ENCODE data around the gene RASSF7. TPM values are rescaled to one million over a fixed set of nuclear protein-coding genes. Genes with fewer than 3 reads are reported as not detected.

Gene RASSF7
- total RNA-seq, 4 donors from 2014 or later: 80.9 to 340 (median 172) TPM

- Histone ChIP-seq H3K4me1 (peaks cover 10 to 42% (median 19%) of the 10 kb centered on the region in 4 donors), H3K36me3 (peaks cover 0 to 81% (median 3%) of the 10 kb centered on the region in 3 donors), H3K27me3 (no peaks in the 10 kb centered on the region), H3K9me3 (no peaks in the 10 kb centered on the region), H3K4me3 (no peak overlapping the region), H3K27ac (no peak overlapping the region)
- DNase-seq: peak in 1 of 3 donors; percentile 39
- TF ChIP-seq CTCF (IDR thresholded peaks at IDR 0.05) (no peak), POLR2A (IDR thresholded peaks at IDR 0.05) (no peak)
Measured at GRCh38 chr11:610146-610801, 49.5 kb downstream of the RASSF7 start.

- Histone ChIP-seq H3K27ac (peak overlapping the region in 3 of 4 donors; percentile 69 to 95 (median 94)), H3K4me1 (peaks cover 10 to 46% (median 21%) of the 10 kb centered on the region in 4 donors), H3K27me3 (no peaks in the 10 kb centered on the region), H3K9me3 (no peaks in the 10 kb centered on the region), H3K4me3 (no peak overlapping the region), H3K36me3 (peaks cover 0 to 71% (median 3%) of the 10 kb centered on the region in 3 donors)
- peak in 1 of 3 donors; percentile 46 for DNase-seq
- TF ChIP-seq POLR2A (IDR thresholded peaks at IDR 0.05): no peak
- TF ChIP-seq CTCF (IDR thresholded peaks at IDR 0.05): no peak
Measured at GRCh38 chr11:611001-611996, 50.5 kb downstream of the RASSF7 start.

DNA sequence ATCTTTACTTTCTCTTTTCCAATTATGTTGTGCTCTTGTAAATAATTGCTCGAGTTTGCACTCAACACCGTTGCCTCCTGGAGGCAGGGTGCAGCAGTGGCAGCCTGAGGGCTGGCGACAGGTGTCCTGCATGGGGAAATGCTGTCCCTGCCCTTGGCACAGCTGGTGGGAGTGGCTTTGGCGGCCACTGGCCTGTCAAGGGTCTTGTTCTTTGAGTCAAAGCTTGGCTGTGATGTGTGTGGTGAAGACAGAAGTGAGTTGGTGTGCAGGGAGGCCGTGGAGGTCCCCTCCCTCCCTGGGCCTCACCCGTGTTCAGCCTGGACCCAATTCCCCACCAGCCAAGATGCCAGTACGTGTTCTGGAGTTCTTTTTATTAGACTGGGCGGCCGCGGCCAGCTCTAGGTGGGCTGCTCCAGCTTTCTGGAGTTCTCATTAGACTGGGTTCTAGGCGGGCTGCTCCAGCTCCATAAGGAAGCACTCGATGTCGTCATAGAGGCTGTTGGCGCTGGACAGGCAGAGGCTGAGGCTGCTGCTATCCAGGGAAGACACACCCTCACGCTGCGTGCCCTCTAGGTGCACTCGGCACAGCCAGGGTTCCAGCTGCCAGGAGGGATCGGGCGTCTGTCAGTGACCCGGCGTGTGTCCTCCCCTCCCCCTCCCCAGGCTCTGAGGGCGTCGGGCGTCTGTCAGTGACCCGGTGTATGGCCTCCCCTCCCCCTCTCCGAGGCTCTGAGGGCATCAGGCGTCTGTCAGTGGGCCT lies 51.6 kb downstream of the RASSF7 start:
- no peaks in the 10 kb centered on the region for H3K9me3 ChIP-seq
- peaks cover 0 to 60% (median 3%) of the 10 kb centered on the region in 3 donors for H3K36me3 ChIP-seq
- DNase-seq: peak in 2 of 3 donors; percentile 86 to 89
- no peak overlapping the region for H3K4me3 ChIP-seq
- H3K27ac ChIP-seq: peak overlapping the region; percentile 69 to 96 (median 94)
- peak in 4 of 6 experiments; percentile 15 to 80 (median 69) for TF ChIP-seq CTCF (IDR thresholded peaks at IDR 0.05)
- TF ChIP-seq POLR2A (IDR thresholded peaks at IDR 0.05): no peak
- H3K27me3 ChIP-seq: no peaks in the 10 kb centered on the region
- H3K4me1 ChIP-seq: peaks cover 10 to 53% (median 23%) of the 10 kb centered on the region in 4 donors

DNA sequence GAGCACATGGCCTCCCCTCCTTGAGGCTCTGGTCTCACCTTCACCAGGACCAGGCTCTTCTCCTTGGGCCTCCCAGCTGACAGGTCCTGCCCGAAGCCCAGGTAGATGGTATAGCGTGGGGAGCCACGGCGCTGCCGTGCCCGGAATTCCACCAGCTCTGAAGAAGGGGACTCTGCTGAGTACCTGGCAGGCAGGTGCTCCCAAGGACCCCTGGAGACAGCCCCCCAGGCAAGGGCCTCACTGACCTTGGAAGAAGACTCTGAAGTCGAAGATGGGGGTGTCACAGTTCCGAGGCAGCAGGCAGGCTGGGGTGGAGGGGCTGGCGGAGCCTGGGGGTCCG lies 52.2 kb downstream of the RASSF7 start:
- Histone ChIP-seq H3K27ac (peak overlapping the region; percentile 69 to 96 (median 94)), H3K4me1 (peaks cover 10 to 53% (median 23%) of the 10 kb centered on the region in 4 donors), H3K27me3 (no peaks in the 10 kb centered on the region), H3K36me3 (peaks cover 0 to 55% (median 3%) of the 10 kb centered on the region in 3 donors), H3K9me3 (no peaks in the 10 kb centered on the region), H3K4me3 (no peak overlapping the region)
- no peak for DNase-seq
- TF ChIP-seq CTCF (IDR thresholded peaks at IDR 0.05): no peak
- no peak for TF ChIP-seq POLR2A (IDR thresholded peaks at IDR 0.05)

- peak overlapping the region in 3 of 4 donors; percentile 15 to 79 (median 67) for H3K4me3 ChIP-seq
- DNase-seq: peak; percentile 89 to 97 (median 95)
- H3K4me1 ChIP-seq: peaks cover 10 to 53% (median 23%) of the 10 kb centered on the region in 4 donors
- TF ChIP-seq POLR2A (IDR thresholded peaks at IDR 0.05): peak; percentile 39 to 50
- no peak for TF ChIP-seq CTCF (IDR thresholded peaks at IDR 0.05)
- H3K9me3 ChIP-seq: no peaks in the 10 kb centered on the region
- no peaks in the 10 kb centered on the region for H3K27me3 ChIP-seq
- peaks cover 0 to 53% (median 3%) of the 10 kb centered on the region in 3 donors for H3K36me3 ChIP-seq
- peak overlapping the region; percentile 94 to 96 (median 95) for H3K27ac ChIP-seq
Measured at GRCh38 chr11:613369-613968, 52.7 kb downstream of the RASSF7 start.
